SK-N-SH (cell line): ENCODE results near the gene ARFIP1. TPM values are rescaled to one million over a fixed set of nuclear protein-coding genes. Genes with fewer than 3 reads are reported as not detected.

Source experiments
- CTCF ChIA-PET: fragments of 300-600, 350-600 bp; formaldehyde crosslinking; extraction: SDS; loops from one replicate; lab custom pipeline; 2021; lab: Yijun Ruan, JAX
- POLR2A ChIA-PET: fragments of 350-600 bp; sonication (Branson Sonifier 250); formaldehyde crosslinking; extraction: SDS; loops from one replicate; lab custom pipeline; 2020; ENCODE audit warnings: antibody characterized with exemption, inconsistent platforms; lab: Yijun Ruan, JAX
- DNase-seq: peaks from one replicate; pipeline ENCODE4 v3.0.0; 2012
- H2AFZ ChIP-seq: fragments of 200-600 bp; sonication (generic); 2 replicates; pipeline ENCODE4 v1.8.1; 2016; ENCODE audit warnings: antibody characterized with exemption, mild to moderate bottlenecking, low read depth
- H3F3A ChIP-seq: fragments of 200-600 bp; sonication (generic); replicated peaks from 2 replicates; pipeline ENCODE3; 2016; ENCODE audit warnings: antibody characterized with exemption, mild to moderate bottlenecking; ENCODE audit not compliant: insufficient read depth
- H3K27ac ChIP-seq, 2 experiments: fragments of 200-500 bp in 1 of 2; fragments of 200-600 bp in 1 of 2; sonication (Bioruptor generic) in 1 of 2; sonication (generic), shearing (Covaris generic) in 1 of 2; 2 replicates each; pipeline versions ENCODE4 v1.5.1 to v1.6.1; 2014 to 2016; ENCODE audit warnings: low read depth in 2 of 2, inconsistent platforms in 1 of 2, low read length in 1 of 2, mild to moderate bottlenecking in 1 of 2, mixed read lengths in 1 of 2
- H3K27me3 ChIP-seq: fragments of 200-600 bp; sonication (generic), shearing (Covaris generic); 2 replicates; pipeline ENCODE4 v1.6.1; 2016; ENCODE audit warnings: mixed run types; ENCODE audit not compliant: insufficient read depth
- H3K36me3 ChIP-seq, 2 experiments: fragments of 200-500 bp in 1 of 2; fragments of 200-600 bp in 1 of 2; sonication (Bioruptor generic) in 1 of 2; sonication (generic) in 1 of 2; replicated peaks in 1 of 2; 2 replicates each; pipeline versions ENCODE3 to v1.5.1; 2014 to 2016; ENCODE audit warnings: low read length in 1 of 2, mild to moderate bottlenecking in 1 of 2; ENCODE audit not compliant: insufficient read depth in 2 of 2, control insufficient read depth in 1 of 2
- H3K4me1 ChIP-seq, 2 experiments: fragments of 200-500 bp in 1 of 2; fragments of 200-600 bp in 1 of 2; sonication (Bioruptor generic) in 1 of 2; sonication (generic), shearing (Covaris generic) in 1 of 2; 2 replicates each; pipeline versions ENCODE4 v1.5.1 to v1.6.1; 2014 to 2016; ENCODE audit warnings: low read depth in 1 of 2, low read length in 1 of 2, mixed run types in 1 of 2; ENCODE audit not compliant: insufficient read depth in 2 of 2, control insufficient read depth in 1 of 2
- H3K4me2 ChIP-seq: fragments of 200-600 bp; sonication (generic), shearing (Covaris generic); 2 replicates; pipeline ENCODE4 v1.6.1; 2017; ENCODE audit warnings: mixed run types
- H3K4me3 ChIP-seq, 2 experiments: fragments of 200-500 bp in 1 of 2; fragments of 200-600 bp in 1 of 2; sonication (Bioruptor generic) in 1 of 2; sonication (generic), shearing (Covaris generic) in 1 of 2; 2 replicates each; pipeline versions ENCODE4 v1.5.1 to v1.8.1; 2014 to 2016; ENCODE audit warnings: low read depth in 2 of 2, inconsistent platforms in 1 of 2, low read length in 1 of 2, mild to moderate bottlenecking in 1 of 2, mixed read lengths in 1 of 2, moderate library complexity in 1 of 2
- H3K79me2 ChIP-seq: fragments of 200-600 bp; sonication (generic); 2 replicates; pipeline ENCODE4 v1.8.1; 2017; ENCODE audit warnings: mild to moderate bottlenecking; ENCODE audit not compliant: insufficient read depth
- H3K9ac ChIP-seq: fragments of 200-600 bp; sonication (generic); 2 replicates; pipeline ENCODE4 v1.6.1; 2017; ENCODE audit warnings: mixed run types
- H3K9me2 ChIP-seq: fragments of 200-600 bp; sonication (generic); 2 replicates; pipeline ENCODE4 v1.6.1; 2017; ENCODE audit warnings: mixed run types
- H3K9me3 ChIP-seq: fragments of 200-600 bp; sonication (generic); 2 replicates; pipeline ENCODE4 v1.6.1; 2017; ENCODE audit warnings: mixed run types, mild to moderate bottlenecking, moderate library complexity
- H4K20me1 ChIP-seq: fragments of 200-600 bp; sonication (generic); 2 replicates; pipeline ENCODE4 v1.6.1; 2017; ENCODE audit warnings: mild to moderate bottlenecking, mixed run types; ENCODE audit not compliant: insufficient read depth
- ELF1 ChIP-seq: IDR thresholded peaks from 2 replicates; pipeline ENCODE4 v1.4.0; 2012
- EP300 ChIP-seq, 2 experiments: IDR thresholded peaks; 2 replicates each; pipeline versions ENCODE4 v1.4.0 to v1.6.1; 2012; ENCODE audit warnings: borderline replicate concordance in 1 of 2, low read depth in 1 of 2, low read length in 1 of 2
- FOSL2 ChIP-seq: IDR thresholded peaks from 2 replicates; pipeline ENCODE4 v1.4.0; 2012; ENCODE audit warnings: low read depth, mild to moderate bottlenecking, moderate library complexity, borderline replicate concordance
- FOXJ3 ChIP-seq: sonication (generic); formaldehyde crosslinking; IDR thresholded peaks from 2 replicates; pipeline ENCODE4 v1.5.1; 2020; ENCODE audit warnings: mild to moderate bottlenecking, missing genetic modification reagents
- GABPA ChIP-seq: IDR thresholded peaks from 2 replicates; pipeline ENCODE4 v1.4.0; 2012; ENCODE audit warnings: low read depth, mild to moderate bottlenecking
- JUND ChIP-seq: IDR thresholded peaks from 2 replicates; pipeline ENCODE4 v1.4.0; 2012
- PBX3 ChIP-seq: IDR thresholded peaks from 2 replicates; pipeline ENCODE4; 2012
- RCOR1 ChIP-seq: fragments of 150-350 bp; IDR thresholded peaks from 2 replicates; pipeline ENCODE4 v1.6.1; 2017; ENCODE audit warnings: antibody characterized with exemption, low read length
- RFX5 ChIP-seq: IDR thresholded peaks from 2 replicates; pipeline ENCODE4 v1.6.1; 2012; ENCODE audit warnings: mild to moderate bottlenecking, improper control_type of control experiment, low read length
- TAF1 ChIP-seq: IDR thresholded peaks from 2 replicates; pipeline ENCODE4 v1.6.1; 2012; ENCODE audit warnings: low read depth, mild to moderate bottlenecking, low read length, moderate library complexity, borderline replicate concordance
- WGBS: methylation state at CpG from one replicate; pipeline ENCODE4 v1.1.6; 2017; ENCODE audit warnings: low lambda C conversion rate; 5-methylcytosine and 5-hydroxymethylcytosine counted together
- polyA plus RNA-seq, 3 experiments: library from polyadenylated mRNA; depleted of rRNA; stranded (reverse); fragments of >200 nt; gene quantifications; 2 replicates each; pipeline ENCODE4 v1.2.3, GENCODE V29; 2012
- TF ChIP-seq, protein P1 (sequence below): fragments of 150-350 bp; IDR thresholded peaks from 2 replicates; pipeline ENCODE4 v1.6.1; 2016; ENCODE audit warnings: mild to moderate bottlenecking, low read depth, low read length
- TF ChIP-seq, protein P2 (sequence below): fragments of 200-600 bp; sonication (generic); IDR thresholded peaks from 2 replicates; pipeline ENCODE4 v1.6.1; 2017; ENCODE audit warnings: antibody characterized with exemption, mild to moderate bottlenecking, moderate library complexity
- TF ChIP-seq, protein P3 (sequence below): IDR thresholded peaks from 2 replicates; pipeline ENCODE4 v1.4.0; 2012; ENCODE audit warnings: low read depth, borderline replicate concordance

Gene ARFIP1
- polyA plus RNA-seq, 1 of the 3 experiments (the other 2 are of a cell fraction), result 15.7 TPM

GRCh38 chr4:152909901-152910300 lies 130.1 kb downstream of the ARFIP1 start:
- Histone ChIP-seq H3F3A (no peaks in the 10 kb centered on the region), H3K27me3 (no peaks in the 10 kb centered on the region), H3K4me2 (no peak overlapping the region), H3K79me2 (no peaks in the 10 kb centered on the region), H3K4me3 (no peak overlapping the region), H3K9me3 (no peaks in the 10 kb centered on the region), H3K9ac (no peak overlapping the region), H2AFZ (no peak overlapping the region), H3K27ac (no peak overlapping the region), H3K9me2 (no peaks in the 10 kb centered on the region), H3K4me1 (no peaks in the 10 kb centered on the region), H4K20me1 (no peaks in the 10 kb centered on the region), H3K36me3 (peaks cover 33 to 49% of the 10 kb centered on the region in 2 experiments)
- POLR2A ChIA-PET, result no interaction called here
- no peak for DNase-seq
- 92% methylated on average over 4 of the region's 4 CpGs for WGBS
- CTCF ChIA-PET, result interaction anchor here (2.3 kb wide), 1 partner anchor 26 kb away, joined by 7 read pairs; the partner anchor contains the start of gene FHDC1
- no peak for TF ChIP-seq ELF1
- TF ChIP-seq FOSL2, result no peak
- TF ChIP-seq, protein P1, sequence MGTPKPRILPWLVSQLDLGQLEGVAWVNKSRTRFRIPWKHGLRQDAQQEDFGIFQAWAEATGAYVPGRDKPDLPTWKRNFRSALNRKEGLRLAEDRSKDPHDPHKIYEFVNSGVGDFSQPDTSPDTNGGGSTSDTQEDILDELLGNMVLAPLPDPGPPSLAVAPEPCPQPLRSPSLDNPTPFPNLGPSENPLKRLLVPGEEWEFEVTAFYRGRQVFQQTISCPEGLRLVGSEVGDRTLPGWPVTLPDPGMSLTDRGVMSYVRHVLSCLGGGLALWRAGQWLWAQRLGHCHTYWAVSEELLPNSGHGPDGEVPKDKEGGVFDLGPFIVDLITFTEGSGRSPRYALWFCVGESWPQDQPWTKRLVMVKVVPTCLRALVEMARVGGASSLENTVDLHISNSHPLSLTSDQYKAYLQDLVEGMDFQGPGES, result no peak
- no peak for TF ChIP-seq TAF1
- no peak for TF ChIP-seq EP300 (IDR thresholded peaks at IDR 0.05; ENCODE audit: borderline replicate concordance in 1 of 2, low read depth in 1 of 2, low read length in 1 of 2)
- TF ChIP-seq, protein P2, sequence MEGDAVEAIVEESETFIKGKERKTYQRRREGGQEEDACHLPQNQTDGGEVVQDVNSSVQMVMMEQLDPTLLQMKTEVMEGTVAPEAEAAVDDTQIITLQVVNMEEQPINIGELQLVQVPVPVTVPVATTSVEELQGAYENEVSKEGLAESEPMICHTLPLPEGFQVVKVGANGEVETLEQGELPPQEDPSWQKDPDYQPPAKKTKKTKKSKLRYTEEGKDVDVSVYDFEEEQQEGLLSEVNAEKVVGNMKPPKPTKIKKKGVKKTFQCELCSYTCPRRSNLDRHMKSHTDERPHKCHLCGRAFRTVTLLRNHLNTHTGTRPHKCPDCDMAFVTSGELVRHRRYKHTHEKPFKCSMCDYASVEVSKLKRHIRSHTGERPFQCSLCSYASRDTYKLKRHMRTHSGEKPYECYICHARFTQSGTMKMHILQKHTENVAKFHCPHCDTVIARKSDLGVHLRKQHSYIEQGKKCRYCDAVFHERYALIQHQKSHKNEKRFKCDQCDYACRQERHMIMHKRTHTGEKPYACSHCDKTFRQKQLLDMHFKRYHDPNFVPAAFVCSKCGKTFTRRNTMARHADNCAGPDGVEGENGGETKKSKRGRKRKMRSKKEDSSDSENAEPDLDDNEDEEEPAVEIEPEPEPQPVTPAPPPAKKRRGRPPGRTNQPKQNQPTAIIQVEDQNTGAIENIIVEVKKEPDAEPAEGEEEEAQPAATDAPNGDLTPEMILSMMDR, result no peak
- TF ChIP-seq PBX3, result no peak
- TF ChIP-seq, protein P3, sequence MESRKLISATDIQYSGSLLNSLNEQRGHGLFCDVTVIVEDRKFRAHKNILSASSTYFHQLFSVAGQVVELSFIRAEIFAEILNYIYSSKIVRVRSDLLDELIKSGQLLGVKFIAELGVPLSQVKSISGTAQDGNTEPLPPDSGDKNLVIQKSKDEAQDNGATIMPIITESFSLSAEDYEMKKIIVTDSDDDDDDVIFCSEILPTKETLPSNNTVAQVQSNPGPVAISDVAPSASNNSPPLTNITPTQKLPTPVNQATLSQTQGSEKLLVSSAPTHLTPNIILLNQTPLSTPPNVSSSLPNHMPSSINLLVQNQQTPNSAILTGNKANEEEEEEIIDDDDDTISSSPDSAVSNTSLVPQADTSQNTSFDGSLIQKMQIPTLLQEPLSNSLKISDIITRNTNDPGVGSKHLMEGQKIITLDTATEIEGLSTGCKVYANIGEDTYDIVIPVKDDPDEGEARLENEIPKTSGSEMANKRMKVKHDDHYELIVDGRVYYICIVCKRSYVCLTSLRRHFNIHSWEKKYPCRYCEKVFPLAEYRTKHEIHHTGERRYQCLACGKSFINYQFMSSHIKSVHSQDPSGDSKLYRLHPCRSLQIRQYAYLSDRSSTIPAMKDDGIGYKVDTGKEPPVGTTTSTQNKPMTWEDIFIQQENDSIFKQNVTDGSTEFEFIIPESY, result no peak
- TF ChIP-seq FOXJ3 (CRISPR knock-in tag), result no peak
- TF ChIP-seq GABPA, result no peak
- TF ChIP-seq JUND, result no peak
- no peak for TF ChIP-seq RFX5
- TF ChIP-seq RCOR1, result no peak
- TF ChIP-seq, all 33 proteins: peak for 0
